ENCODE results near the gene SHLD1.

SHLD1 gene

GRCh38 chr20:5835321-5835821 is 85.2 kb downstream of the SHLD1 start:
- intact Hi-C loops (cut with DNase I; ENCODE audit: low total_unique reads) = no loop called here
- DNase-seq = no peak

GRCh38 chr20:5835871-5836270 is 85.7 kb downstream of the SHLD1 start:
- no peak overlapping the region for H3K4me3 ChIP-seq
- no peak for DNase-seq
- no peaks in the 10 kb centered on the region for H3K36me3 ChIP-seq
- no peaks in the 10 kb centered on the region for H3K27me3 ChIP-seq
- intact Hi-C loops (cut with DNase I; ENCODE audit: low total_unique reads) = no loop called here
- no peaks in the 10 kb centered on the region for H3K9me3 ChIP-seq
- peaks cover 0 to 25% (median 7%) of the 10 kb centered on the region in 4 donors for H3K4me1 ChIP-seq
- no peak overlapping the region for H3K27ac ChIP-seq
- TF ChIP-seq, protein P1, sequence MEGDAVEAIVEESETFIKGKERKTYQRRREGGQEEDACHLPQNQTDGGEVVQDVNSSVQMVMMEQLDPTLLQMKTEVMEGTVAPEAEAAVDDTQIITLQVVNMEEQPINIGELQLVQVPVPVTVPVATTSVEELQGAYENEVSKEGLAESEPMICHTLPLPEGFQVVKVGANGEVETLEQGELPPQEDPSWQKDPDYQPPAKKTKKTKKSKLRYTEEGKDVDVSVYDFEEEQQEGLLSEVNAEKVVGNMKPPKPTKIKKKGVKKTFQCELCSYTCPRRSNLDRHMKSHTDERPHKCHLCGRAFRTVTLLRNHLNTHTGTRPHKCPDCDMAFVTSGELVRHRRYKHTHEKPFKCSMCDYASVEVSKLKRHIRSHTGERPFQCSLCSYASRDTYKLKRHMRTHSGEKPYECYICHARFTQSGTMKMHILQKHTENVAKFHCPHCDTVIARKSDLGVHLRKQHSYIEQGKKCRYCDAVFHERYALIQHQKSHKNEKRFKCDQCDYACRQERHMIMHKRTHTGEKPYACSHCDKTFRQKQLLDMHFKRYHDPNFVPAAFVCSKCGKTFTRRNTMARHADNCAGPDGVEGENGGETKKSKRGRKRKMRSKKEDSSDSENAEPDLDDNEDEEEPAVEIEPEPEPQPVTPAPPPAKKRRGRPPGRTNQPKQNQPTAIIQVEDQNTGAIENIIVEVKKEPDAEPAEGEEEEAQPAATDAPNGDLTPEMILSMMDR (IDR thresholded peaks at IDR 0.05) = no peak

More at GRCh38 chr20:5835321-5835821, 85.2 kb downstream of the SHLD1 start:
- no peaks in the 10 kb centered on the region for H3K9me3 ChIP-seq
- no peaks in the 10 kb centered on the region for H3K36me3 ChIP-seq
- TF ChIP-seq, protein P1 (IDR thresholded peaks at IDR 0.05) = no peak
- no peak overlapping the region for H3K4me3 ChIP-seq
- no peak overlapping the region for H3K27ac ChIP-seq
- H3K27me3 ChIP-seq = no peaks in the 10 kb centered on the region
- peaks cover 0 to 25% (median 7%) of the 10 kb centered on the region in 4 donors for H3K4me1 ChIP-seq

DNA sequence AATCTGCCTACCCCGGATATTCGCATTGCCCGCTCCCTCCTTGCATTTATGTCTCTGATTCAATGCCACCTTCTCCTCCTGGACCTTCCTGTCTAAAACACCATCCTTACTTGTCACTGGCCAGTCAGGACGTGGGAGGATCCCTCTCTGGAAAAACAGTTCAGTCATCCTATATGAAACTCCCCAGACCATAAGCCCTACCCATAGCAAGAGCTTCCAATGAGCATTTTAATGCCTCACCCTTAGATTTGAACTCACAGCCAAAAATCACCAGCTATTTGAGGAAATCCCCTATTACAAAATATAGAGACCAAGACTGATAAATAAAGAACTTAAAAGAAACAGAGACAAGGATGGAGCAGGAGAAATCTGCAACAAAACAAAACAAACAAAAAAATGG is 86.4 kb downstream of the SHLD1 start:
- H3K27ac ChIP-seq = no peak overlapping the region
- no peaks in the 10 kb centered on the region for H3K36me3 ChIP-seq
- H3K27me3 ChIP-seq = no peaks in the 10 kb centered on the region
- DNase-seq = no peak
- intact Hi-C loops (cut with DNase I; ENCODE audit: low total_unique reads) = no loop called here
- H3K4me1 ChIP-seq = peaks cover 0 to 25% (median 7%) of the 10 kb centered on the region in 4 donors
- no peaks in the 10 kb centered on the region for H3K9me3 ChIP-seq
- no peak overlapping the region for H3K4me3 ChIP-seq
- TF ChIP-seq, protein P1 (IDR thresholded peaks at IDR 0.05) = no peak

DNA sequence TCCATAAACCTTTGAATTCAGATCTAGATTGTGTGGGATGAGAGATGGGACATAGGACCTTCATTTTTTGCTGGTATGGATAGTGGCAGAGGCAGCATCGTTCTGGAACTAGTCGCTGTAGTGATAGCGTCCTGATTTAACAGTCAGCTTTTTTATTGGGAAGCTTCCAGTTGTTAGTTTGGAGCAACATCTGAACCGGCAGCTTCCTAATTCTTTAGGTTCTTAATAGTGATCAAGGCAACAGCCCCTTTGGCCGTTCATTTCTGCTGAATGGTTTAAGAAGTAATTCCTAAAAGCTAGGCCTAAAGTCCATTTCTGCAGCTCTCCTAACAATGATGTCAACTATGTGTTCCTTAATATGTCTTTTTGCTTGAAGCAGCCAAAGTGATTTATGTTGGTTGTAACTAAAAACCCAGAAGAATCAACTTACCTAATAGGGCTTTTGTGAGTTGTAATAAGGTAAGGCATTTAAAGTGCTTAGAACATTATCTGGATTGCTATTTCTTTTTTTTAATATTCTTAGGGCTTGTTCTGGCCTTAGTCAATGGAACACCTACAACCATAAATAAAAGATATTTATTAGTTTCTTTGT is 90.3 kb downstream of the SHLD1 start:
- Histone ChIP-seq H3K9me3 (no peaks in the 10 kb centered on the region), H3K4me1 (peaks cover 0 to 7% (median 3%) of the 10 kb centered on the region in 4 donors), H3K27ac (no peak overlapping the region), H3K4me3 (no peak overlapping the region), H3K27me3 (no peaks in the 10 kb centered on the region), H3K36me3 (no peaks in the 10 kb centered on the region)
- TF ChIP-seq, protein P1 (IDR thresholded peaks at IDR 0.05) = no peak
- intact Hi-C loops (cut with DNase I; ENCODE audit: low total_unique reads) = no loop called here
- no peak for DNase-seq

- DNase-seq = no peak
- no peaks in the 10 kb centered on the region for H3K4me1 ChIP-seq
- no peaks in the 10 kb centered on the region for H3K27me3 ChIP-seq
- TF ChIP-seq, protein P1 (IDR thresholded peaks at IDR 0.05) = no peak
- H3K36me3 ChIP-seq = no peaks in the 10 kb centered on the region
- intact Hi-C loops (cut with DNase I; ENCODE audit: low total_unique reads) = no loop called here
- no peak overlapping the region for H3K4me3 ChIP-seq
- no peak overlapping the region for H3K27ac ChIP-seq
- no peaks in the 10 kb centered on the region for H3K9me3 ChIP-seq
Measured at GRCh38 chr20:5841522-5841921, 91.3 kb downstream of the SHLD1 start.
